Body of pancreas (tissue), 4 donors: ENCODE results near the gene RALGAPA1. TPM values are rescaled to one million over a fixed set of nuclear protein-coding genes. Genes with fewer than 3 reads are reported as not detected.
A peak's percentile ranks its signal among the peaks of the same experiment; 100 is the strongest.

Experiments used
- ATAC-seq: fragments of 150-250 bp; one replicate; pipeline ENCODE4 v1.9.1; 2016
- DNase-seq, 4 donors: peaks; one replicate each; pipeline ENCODE4 v3.0.0-alpha.2; 2019
- H3K27ac ChIP-seq, 4 donors: fragments of 200-600 bp; sonication (generic); 1 replicate in 3 of 4; 2 replicates in 1 of 4; pipeline versions ENCODE4 v1.5.1 to v1.6.1; 2016 to 2019; ENCODE audit warnings: mild to moderate bottlenecking in 1 of 4, mixed read lengths in 1 of 4, moderate library complexity in 1 of 4
- H3K27me3 ChIP-seq, 2 donors: fragments of 200-600 bp; sonication (generic); one replicate each; pipeline ENCODE4 v1.6.0; 2016; ENCODE audit warnings: mild to moderate bottlenecking in 1 of 2
- H3K36me3 ChIP-seq, 2 donors: fragments of 200-600 bp; sonication (generic); replicated peaks in 1 of 2; 2 replicates each; pipeline ENCODE4 v1.5.1; 2016; ENCODE audit warnings: low read depth in 2 of 2; ENCODE audit not compliant: insufficient read depth in 1 of 2
- H3K4me1 ChIP-seq: fragments of 200-600 bp; sonication (generic); one replicate; pipeline ENCODE4 v1.6.0; 2016
- H3K4me3 ChIP-seq, 2 donors: fragments of 200-600 bp; sonication (generic); 1 replicate in 1 of 2; 2 replicates in 1 of 2; pipeline ENCODE4 v1.5.1; 2016 to 2019
- H3K9me3 ChIP-seq, 3 donors: fragments of 200-600 bp; sonication (generic); 1 replicate in 2 of 3; 2 replicates in 1 of 3; pipeline ENCODE4 v1.5.1; 2016
- POLR2A ChIP-seq, 3 donors: fragments of 450-650 bp; IDR thresholded peaks; one replicate each; pipeline ENCODE4 v1.6.1; 2016; ENCODE audit warnings: antibody characterized with exemption in 3 of 3, mild to moderate bottlenecking in 2 of 3
- WGBS, 2 donors: methylation state at CpG; one replicate each; pipeline ENCODE4 v1.1.5; 2017; 5-methylcytosine and 5-hydroxymethylcytosine counted together
- intact Hi-C: fragments of 100-400 bp; cut with DNase I; formaldehyde crosslinking; loops from one replicate; pipeline ENCODE4 v1.15.1; 2023
- total RNA-seq, 2 donors: library from RNA; depleted of rRNA; stranded (reverse); fragments of >200 nt; gene quantifications; one replicate each; pipeline ENCODE4 v1.1.0, GENCODE V29; 2016
- TF ChIP-seq, protein P1 (sequence below), 7 experiments: fragments of 450-650 bp in 4 of 7; fragments of 200-600 bp in 3 of 7; sonication (generic) in 3 of 7; IDR thresholded peaks; one replicate each; pipeline ENCODE4 v1.5.1; 2016 to 2019; ENCODE audit warnings: antibody characterized with exemption in 7 of 7

RALGAPA1 gene
- total RNA-seq, 2 donors from 2014 or later, result 34.9 to 48.8 TPM

DNA sequence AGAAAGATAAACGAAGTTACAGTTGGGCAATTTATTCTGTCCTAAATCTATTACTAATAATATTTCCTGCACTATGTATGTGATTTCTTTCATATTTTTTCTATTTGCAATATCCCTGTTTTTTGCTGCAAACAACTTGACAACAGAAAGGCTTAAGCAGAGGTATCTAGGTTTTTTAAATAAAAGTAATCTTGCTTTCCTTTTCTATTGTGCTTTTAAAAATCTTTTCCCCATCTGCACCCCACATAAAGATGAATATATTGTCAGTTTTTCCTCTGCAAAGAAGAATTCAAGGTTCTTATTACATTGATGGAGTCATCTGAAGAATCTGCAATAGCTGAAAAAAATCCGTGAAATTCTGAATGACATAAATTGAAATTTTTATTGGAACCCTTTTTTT lies 502 bp upstream of the RALGAPA1 start:
- Histone ChIP-seq H3K36me3 (no peaks in the 10 kb centered on the region), H3K4me1 (peaks cover 17% of the 10 kb centered on the region), H3K27me3 (no peaks in the 10 kb centered on the region), H3K27ac (peak overlapping the region; percentile 85 to 93 (median 90)), H3K4me3 (no peak overlapping the region), H3K9me3 (no peaks in the 10 kb centered on the region)
- WGBS, 2 donors, result 14 to 20% methylated on average over 2 of the region's 2 CpGs
- intact Hi-C loops, result no loop called here
- DNase-seq (no peak), ATAC-seq (no peak)
- TF ChIP-seq, protein P1, sequence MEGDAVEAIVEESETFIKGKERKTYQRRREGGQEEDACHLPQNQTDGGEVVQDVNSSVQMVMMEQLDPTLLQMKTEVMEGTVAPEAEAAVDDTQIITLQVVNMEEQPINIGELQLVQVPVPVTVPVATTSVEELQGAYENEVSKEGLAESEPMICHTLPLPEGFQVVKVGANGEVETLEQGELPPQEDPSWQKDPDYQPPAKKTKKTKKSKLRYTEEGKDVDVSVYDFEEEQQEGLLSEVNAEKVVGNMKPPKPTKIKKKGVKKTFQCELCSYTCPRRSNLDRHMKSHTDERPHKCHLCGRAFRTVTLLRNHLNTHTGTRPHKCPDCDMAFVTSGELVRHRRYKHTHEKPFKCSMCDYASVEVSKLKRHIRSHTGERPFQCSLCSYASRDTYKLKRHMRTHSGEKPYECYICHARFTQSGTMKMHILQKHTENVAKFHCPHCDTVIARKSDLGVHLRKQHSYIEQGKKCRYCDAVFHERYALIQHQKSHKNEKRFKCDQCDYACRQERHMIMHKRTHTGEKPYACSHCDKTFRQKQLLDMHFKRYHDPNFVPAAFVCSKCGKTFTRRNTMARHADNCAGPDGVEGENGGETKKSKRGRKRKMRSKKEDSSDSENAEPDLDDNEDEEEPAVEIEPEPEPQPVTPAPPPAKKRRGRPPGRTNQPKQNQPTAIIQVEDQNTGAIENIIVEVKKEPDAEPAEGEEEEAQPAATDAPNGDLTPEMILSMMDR (IDR thresholded peaks at IDR 0.05), result no peak
- TF ChIP-seq POLR2A (IDR thresholded peaks at IDR 0.05), result no peak

DNA sequence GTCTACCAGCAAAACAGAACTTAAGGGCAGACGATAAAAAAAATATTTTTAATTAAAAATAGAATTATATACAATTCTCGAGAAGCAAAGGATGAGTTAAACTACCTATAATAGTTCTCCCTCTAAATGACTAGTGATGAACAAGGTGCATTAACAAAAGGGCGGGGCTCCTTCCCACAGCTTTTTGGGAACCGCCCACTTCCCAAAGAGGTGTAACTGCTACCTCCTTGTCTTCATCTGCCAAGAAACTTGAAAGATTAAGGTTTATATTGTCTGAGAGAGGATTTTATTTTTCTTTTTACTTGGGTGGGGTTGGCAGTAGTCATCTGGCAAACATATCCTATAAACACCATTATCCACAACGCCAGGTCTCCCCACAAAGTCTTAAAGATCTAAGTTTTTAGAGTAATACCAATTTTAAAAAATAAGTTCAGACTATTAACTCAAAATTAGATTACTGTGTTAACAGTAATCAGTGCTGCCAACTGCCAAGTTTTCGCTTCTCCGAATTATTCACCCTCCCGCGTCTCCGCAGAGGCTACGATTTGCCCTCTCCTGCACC lies 938 bp downstream of the RALGAPA1 start:
- WGBS, 2 donors, result 1% methylated on average over 11 of the region's 11 CpGs
- H3K4me1 ChIP-seq, result peaks cover 21% of the 10 kb centered on the region
- H3K4me3 ChIP-seq, result peak overlapping the region; percentile 7 to 67
- peak overlapping the region; percentile 85 to 93 (median 90) for H3K27ac ChIP-seq
- no peaks in the 10 kb centered on the region for H3K9me3 ChIP-seq
- ATAC-seq (no peak), DNase-seq (peak; percentile 23 to 58 (median 32))
- intact Hi-C loops, result no loop called here
- TF ChIP-seq POLR2A (IDR thresholded peaks at IDR 0.05), result no peak
- TF ChIP-seq, protein P1 (IDR thresholded peaks at IDR 0.05), result no peak
- no peaks in the 10 kb centered on the region for H3K27me3 ChIP-seq
- no peaks in the 10 kb centered on the region for H3K36me3 ChIP-seq

DNA sequence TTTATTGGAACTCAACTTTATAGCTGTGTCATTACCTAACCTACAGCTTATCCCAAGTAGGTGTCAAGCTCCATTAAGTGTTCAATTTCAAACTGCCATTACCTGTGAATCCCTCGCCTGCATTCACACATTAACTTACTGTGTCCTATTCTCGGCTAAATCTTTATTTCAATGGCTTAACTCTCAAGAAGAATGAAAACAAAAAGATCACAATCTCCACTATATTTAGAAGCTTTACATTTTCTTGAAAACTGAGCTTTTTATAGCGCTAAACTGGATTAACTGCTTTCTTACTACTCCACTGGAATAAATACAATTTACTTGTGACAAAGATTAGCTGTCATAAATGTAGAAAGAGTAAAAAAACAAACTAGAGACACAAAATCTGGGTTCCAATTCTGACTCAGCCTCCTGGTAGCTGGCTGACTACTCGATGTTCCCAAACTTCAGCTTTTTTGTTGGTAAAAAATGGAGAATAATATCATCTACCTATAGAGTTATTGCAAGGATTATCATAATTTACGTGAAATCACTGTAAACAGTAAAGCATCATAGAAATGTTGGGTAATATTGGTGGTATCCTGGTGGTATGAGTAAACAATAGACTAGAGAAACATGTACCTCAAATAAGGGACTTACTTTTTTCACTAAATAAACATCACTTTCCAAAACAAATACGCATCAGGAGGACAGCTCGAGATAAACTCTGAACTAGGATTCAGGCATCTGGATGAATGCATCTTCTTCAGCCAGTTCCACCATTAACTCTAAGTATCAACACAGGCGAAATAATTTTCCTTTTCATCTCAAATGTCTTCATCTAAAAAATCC lies 1.7 kb downstream of the RALGAPA1 start:
- no peak for ATAC-seq
- no peak for DNase-seq
- intact Hi-C loops, result no loop called here
- no peak overlapping the region for H3K4me3 ChIP-seq
- WGBS, 2 donors, result 35 to 40% methylated on average over 8 of the region's 8 CpGs
- peaks cover 21% of the 10 kb centered on the region for H3K4me1 ChIP-seq
- no peak overlapping the region for H3K27ac ChIP-seq
- TF ChIP-seq, protein P1 (IDR thresholded peaks at IDR 0.05), result no peak
- no peak for TF ChIP-seq POLR2A (IDR thresholded peaks at IDR 0.05)
- no peaks in the 10 kb centered on the region for H3K9me3 ChIP-seq
- no peaks in the 10 kb centered on the region for H3K27me3 ChIP-seq
- no peaks in the 10 kb centered on the region for H3K36me3 ChIP-seq

DNA sequence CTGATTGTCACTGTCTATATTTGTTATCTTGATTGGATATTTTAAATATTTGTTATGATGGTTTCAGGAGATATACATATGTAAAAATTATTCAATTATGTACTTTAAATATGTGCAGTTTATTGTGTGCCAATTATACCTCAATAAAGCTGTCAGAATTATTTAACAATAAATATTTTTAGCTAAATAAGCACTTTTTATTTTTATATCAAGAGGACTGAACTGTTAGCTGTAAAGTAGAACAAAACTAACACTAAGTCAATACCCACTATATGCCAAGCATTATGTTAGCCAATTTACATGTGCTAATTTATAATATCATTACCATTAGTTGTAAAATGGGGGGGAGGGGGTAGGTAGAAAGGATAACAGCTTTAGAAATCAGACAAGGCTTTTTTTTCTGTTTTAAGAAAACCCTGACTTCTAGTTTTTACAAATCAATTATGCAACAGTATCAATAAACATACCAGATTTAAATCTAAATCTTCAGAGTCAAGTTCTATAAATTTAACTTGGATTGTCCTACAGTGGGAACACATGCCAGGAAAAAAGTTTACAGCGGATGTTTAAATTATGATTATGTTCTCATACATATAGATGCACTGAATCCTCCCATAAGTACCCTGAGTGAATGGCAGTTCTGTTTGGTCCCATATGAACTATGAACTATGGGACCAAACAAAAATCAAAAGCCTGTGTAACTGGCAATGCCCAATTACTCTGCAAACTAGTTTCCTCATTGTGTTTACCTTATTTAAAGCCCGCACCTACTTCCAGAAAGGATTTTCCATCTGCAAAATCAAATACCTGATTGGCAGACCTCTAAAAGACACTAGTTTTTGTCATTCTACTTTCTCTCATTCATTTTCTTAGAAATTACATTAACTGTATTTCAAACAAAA lies 2.8 kb downstream of the RALGAPA1 start:
- no peaks in the 10 kb centered on the region for H3K36me3 ChIP-seq
- intact Hi-C loops, result no loop called here
- no peak overlapping the region for H3K27ac ChIP-seq
- ATAC-seq (no peak), DNase-seq (no peak)
- 47 to 48% methylated on average over 2 of the region's 2 CpGs for WGBS, 2 donors
- no peak overlapping the region for H3K4me3 ChIP-seq
- peaks cover 28% of the 10 kb centered on the region for H3K4me1 ChIP-seq
- no peaks in the 10 kb centered on the region for H3K27me3 ChIP-seq
- TF ChIP-seq POLR2A (IDR thresholded peaks at IDR 0.05), result no peak
- TF ChIP-seq, protein P1 (IDR thresholded peaks at IDR 0.05), result no peak
- H3K9me3 ChIP-seq, result no peaks in the 10 kb centered on the region
